Stomach smooth muscle (tissue), 2 donors: ENCODE measurements around the gene TRAF5.

Experiments used
- H3K27ac ChIP-seq: one replicate; pipeline ENCODE4 v1.7.0; 2013; ENCODE audit warnings: mild to moderate bottlenecking, low read length, inconsistent platforms
- H3K27me3 ChIP-seq, 2 donors: one replicate each; pipeline ENCODE4 v1.7.0; 2013; ENCODE audit warnings: low read length in 2 of 2; ENCODE audit not compliant: insufficient read depth in 2 of 2, control insufficient read depth in 1 of 2
- H3K36me3 ChIP-seq, 2 donors: one replicate each; pipeline ENCODE4 v1.7.0; 2013; ENCODE audit warnings: low read length in 2 of 2; ENCODE audit not compliant: control insufficient read depth in 2 of 2, insufficient read depth in 2 of 2
- H3K4me1 ChIP-seq: one replicate; pipeline ENCODE4 v1.7.0; 2013; ENCODE audit warnings: low read length; ENCODE audit not compliant: control insufficient read depth, insufficient read depth
- H3K4me3 ChIP-seq, 2 donors: one replicate each; pipeline ENCODE4 v1.7.0; 2013; ENCODE audit warnings: low read length in 2 of 2
- H3K9ac ChIP-seq, 2 donors: one replicate each; pipeline ENCODE4 v1.7.0; 2013; ENCODE audit warnings: low read length in 2 of 2, mild to moderate bottlenecking in 1 of 2
- H3K9me3 ChIP-seq, 2 donors: one replicate each; pipeline ENCODE4 v1.7.0; 2013; ENCODE audit warnings: low read length in 2 of 2; ENCODE audit not compliant: control insufficient read depth in 2 of 2
- donor health status: healthy.
- donor health status: Pancreatic carcinoma.

Gene TRAF5

DNA sequence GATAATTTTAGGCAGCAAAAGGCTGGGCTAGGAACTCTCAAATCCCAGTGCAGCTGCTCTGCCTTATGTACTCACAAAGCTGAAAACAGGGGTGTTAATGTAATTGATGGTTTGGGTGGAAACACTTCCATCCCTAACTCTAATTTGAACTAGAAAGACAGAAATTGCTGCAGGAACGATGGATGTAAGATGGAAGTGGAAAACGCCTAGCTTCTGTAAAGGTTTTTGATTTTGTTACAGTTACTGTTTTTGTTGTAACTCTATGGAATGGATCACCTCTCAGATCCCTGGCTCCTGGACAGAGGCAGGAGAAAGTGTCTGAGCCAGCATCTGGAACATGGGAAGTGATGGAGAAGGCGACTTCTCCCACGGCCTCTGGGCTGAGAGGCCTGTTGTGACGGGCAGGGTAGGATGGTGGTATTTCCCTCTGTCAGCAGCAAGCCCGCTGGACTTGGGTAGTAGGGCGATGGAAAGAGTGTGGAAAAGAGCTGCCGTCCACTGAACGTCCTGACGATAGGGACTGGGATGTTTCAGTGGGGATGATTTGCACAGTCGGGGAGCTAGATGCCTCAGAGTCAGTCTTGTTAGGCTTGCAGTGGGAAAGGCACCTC, 1.6 kb downstream of the TRAF5 start:
- Histone ChIP-seq H3K4me1 (peaks cover 50% of the 10 kb centered on the region), H3K9ac (peak overlapping the region; percentile 65 to 76), H3K27me3 (no peaks in the 10 kb centered on the region), H3K36me3 (no peaks in the 10 kb centered on the region), H3K27ac (peak overlapping the region; percentile 75), H3K9me3 (no peaks in the 10 kb centered on the region), H3K4me3 (peak overlapping the region; percentile 85 to 86)

DNA sequence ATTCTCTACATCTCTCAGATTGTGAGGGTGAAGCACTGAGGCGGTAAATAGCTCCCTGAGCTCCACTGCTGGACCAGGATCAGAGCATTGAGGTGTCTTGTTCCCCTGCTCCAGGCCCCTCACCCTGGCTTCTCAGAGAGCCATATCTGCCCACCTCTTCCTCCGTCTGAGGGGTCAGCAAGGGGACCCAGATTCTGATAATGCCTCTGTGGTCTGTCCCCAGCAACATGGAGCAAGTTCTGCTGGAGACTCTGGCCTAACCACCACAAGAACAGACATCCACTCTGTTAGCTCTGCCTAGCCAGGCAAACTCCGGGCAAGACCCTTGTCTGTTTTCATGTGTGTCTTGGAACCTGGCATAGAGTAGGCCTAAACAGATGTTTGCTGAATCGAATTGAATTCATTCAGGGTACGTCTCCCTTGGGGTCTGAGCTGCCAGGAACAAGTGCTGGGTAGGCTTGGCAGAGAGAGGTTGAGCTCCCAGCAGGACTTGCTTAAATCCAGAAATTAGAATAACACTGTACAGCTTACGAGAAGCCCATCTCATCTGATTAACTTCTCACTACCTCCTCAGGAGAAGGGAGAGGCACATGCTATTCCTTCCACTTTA, 2.3 kb downstream of the TRAF5 start:
- Histone ChIP-seq H3K9me3 (no peaks in the 10 kb centered on the region), H3K4me1 (peaks cover 50% of the 10 kb centered on the region), H3K4me3 (peak overlapping the region in 1 of 2 donors; percentile 86), H3K27me3 (no peaks in the 10 kb centered on the region), H3K36me3 (no peaks in the 10 kb centered on the region), H3K27ac (no peak overlapping the region), H3K9ac (no peak overlapping the region)

DNA sequence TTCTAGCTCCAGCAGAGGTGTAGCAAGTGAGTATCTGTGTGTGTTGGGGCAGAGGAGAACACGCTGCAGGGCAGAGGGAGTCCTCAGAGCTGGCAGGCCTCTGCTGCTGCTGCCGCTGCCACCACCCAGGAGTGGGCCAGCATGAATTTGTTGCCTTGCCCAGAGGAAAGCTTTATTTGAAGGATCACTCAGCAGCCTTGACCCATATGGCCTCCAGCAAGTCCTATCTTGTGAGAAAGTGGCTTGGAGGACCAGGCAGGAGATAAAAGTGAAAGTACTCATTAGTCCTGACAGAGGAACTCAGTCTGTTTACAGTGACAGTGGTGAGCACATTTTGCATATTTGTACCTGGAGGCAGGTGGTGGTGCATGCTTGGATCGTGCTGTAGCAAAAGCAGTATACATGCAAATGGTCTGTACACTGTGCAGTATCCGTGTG, 3.1 kb downstream of the TRAF5 start:
- Histone ChIP-seq H3K27ac (no peak overlapping the region), H3K4me3 (no peak overlapping the region), H3K36me3 (no peaks in the 10 kb centered on the region), H3K4me1 (peaks cover 50% of the 10 kb centered on the region), H3K27me3 (no peaks in the 10 kb centered on the region), H3K9me3 (no peaks in the 10 kb centered on the region), H3K9ac (no peak overlapping the region)

DNA sequence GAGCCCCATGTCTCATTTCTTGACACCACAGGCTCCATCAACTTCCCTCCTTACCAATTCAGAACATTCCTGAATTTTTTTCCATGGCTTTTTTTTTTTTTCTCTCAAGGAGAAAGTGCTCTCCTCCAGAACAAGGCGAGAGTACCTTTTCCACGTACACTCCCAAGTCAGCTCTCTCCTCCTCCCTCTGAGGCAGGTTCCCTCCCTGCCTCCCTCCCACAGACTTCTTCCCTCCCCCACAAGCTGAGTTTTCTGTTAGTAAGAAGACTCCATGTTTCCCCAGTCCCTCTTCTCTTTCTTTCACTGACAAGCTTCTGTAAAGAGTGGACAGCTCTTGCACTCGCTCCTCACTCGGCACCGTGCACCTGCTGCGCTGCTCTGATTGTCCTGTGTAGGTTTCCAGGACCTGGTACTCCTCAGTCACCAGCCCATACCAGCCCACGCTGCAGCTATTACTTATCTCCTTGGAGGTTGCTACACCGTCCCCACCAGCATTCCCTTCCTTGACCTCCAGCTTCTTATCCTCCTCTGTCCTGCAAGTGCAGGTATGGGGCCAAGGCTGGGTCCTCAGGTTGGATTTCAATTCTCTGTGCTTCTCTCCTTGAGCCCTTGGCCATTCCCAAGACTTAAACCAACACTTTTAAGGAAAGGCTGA, 3.8 kb downstream of the TRAF5 start:
- H3K27ac ChIP-seq: no peak overlapping the region
- no peaks in the 10 kb centered on the region for H3K9me3 ChIP-seq
- H3K4me1 ChIP-seq: peaks cover 50% of the 10 kb centered on the region
- H3K36me3 ChIP-seq: no peaks in the 10 kb centered on the region
- no peak overlapping the region for H3K4me3 ChIP-seq
- no peaks in the 10 kb centered on the region for H3K27me3 ChIP-seq
- no peak overlapping the region for H3K9ac ChIP-seq

DNA sequence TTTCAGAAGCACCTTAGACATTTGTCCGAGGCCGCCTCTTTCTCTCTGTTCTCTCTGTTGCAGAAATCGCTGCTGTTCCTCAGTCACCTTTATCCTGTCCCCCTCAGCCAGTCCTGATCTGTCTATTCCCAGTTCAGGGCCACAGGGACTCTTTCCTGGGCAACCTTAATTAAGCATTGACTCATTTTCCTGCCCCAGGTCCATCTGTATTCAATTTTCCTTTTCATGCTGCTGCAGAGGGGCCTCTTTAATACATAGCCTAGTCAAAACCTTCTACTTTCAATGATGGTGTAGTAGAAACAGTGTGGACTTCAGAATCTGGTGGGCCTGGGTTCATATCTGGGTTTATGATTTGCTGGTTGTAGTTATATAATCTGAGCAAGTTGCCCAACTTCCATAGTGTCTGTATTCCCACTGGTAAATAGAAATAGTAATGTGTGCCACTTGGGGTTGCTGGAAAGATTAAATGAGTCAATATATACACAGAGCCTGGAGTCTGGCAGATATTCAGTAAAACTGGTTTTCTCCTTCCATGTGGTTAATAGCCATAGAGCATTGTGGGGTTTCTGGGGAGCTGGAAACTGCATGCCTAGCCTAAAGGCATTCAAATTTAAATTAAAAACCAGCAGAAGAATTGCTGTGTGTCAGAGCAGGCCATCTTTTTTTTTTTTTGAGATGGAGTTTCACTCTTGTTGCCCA, 4.5 kb downstream of the TRAF5 start:
- Histone ChIP-seq H3K4me1 (peaks cover 51% of the 10 kb centered on the region), H3K27ac (no peak overlapping the region), H3K9ac (no peak overlapping the region), H3K9me3 (no peaks in the 10 kb centered on the region), H3K27me3 (no peaks in the 10 kb centered on the region), H3K4me3 (no peak overlapping the region), H3K36me3 (no peaks in the 10 kb centered on the region)

DNA sequence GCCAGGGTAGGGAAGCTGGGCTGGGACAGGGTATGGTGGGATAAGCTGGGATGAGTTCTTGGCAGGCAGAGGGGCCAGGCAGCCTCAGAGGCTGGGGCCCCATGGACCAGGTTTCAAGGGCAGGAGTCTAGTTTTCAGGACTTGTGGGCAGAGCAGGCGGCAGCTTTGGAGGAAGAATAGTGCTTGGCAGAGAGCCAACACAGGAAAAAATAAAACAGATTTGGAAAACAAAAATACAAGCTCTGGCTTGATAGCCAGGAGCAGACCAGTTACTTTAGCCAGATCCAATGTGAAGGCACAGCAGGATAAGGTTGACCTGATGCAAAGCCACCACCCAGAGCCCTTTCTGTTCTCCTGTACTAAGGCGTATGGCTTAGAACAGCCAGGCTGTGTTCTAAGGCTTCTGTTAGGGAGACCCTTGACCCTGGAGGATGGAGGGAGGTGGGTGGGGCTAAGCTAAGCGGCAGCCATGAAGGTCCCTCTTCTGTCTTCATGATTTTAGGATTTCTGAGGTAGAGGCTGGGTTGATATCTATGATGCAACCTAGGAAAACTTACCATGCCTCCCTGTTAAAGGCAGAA, 5.5 kb downstream of the TRAF5 start:
- Histone ChIP-seq H3K4me3 (no peak overlapping the region), H3K9ac (no peak overlapping the region), H3K9me3 (no peaks in the 10 kb centered on the region), H3K27ac (no peak overlapping the region), H3K4me1 (peaks cover 50% of the 10 kb centered on the region), H3K36me3 (no peaks in the 10 kb centered on the region), H3K27me3 (no peaks in the 10 kb centered on the region)

DNA sequence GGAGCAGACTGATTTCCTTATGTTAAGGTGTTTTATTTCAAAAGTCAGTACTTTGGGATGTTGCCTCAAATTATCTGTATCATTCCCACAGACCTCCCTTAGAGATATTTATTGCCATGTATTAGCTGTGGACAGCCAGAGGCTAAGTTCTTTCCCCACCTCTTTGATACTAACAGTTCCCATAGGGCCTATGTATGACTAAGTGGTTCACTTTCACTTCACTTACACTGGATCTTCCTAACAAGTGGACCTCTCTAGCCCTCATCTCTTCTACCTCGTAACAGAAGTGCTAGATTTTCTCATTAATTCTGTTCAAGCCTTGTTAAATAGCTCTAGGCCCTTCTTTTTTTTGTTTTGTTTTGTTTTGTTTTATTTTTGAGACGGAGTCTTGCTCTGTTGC, 6.2 kb downstream of the TRAF5 start:
- no peak overlapping the region for H3K27ac ChIP-seq
- H3K9me3 ChIP-seq: no peaks in the 10 kb centered on the region
- H3K27me3 ChIP-seq: no peaks in the 10 kb centered on the region
- H3K9ac ChIP-seq: no peak overlapping the region
- H3K36me3 ChIP-seq: no peaks in the 10 kb centered on the region
- peaks cover 50% of the 10 kb centered on the region for H3K4me1 ChIP-seq
- H3K4me3 ChIP-seq: no peak overlapping the region

DNA sequence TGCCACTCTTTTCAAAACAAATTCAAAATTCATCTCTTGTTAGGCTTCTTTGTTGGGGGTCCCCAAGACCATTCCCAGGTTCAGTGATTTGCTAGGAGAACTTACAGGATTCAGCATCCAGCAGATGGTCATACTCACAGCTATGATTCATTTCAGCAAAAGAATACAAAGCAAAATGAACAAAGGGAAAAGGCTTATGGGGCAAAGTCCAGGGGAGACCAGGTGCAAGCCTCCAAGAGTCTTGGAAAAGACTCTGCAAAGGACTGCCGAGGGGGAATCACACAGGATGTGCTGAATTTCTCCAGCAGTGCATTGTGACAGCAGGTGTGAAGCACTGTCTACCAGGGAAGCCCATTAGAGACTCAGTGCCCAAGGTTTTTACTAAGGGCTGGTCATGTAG, 7.3 kb downstream of the TRAF5 start:
- Histone ChIP-seq H3K36me3 (no peaks in the 10 kb centered on the region), H3K27me3 (no peaks in the 10 kb centered on the region), H3K27ac (no peak overlapping the region), H3K4me3 (no peak overlapping the region), H3K4me1 (peaks cover 40% of the 10 kb centered on the region), H3K9me3 (no peaks in the 10 kb centered on the region), H3K9ac (no peak overlapping the region)

DNA sequence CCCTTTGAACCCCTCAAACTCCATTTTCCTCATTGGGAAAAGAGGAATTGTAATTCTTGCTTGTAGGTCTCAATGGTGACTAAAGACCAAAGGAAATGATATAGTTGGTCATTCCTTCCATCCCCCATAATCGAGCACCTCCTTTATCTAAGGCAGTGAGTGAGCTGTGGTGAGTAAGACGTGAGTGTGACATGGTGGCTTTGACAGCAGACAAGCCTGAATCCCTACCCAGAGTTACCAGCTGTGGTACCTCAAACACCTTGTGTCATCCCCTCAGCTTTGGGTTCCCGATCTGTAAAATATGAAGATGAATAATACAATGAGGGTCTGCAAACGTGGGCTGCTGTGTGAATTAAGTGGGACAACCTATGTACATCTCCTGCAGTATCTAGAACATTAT, 8.4 kb downstream of the TRAF5 start:
- H3K4me1 ChIP-seq: peaks cover 31% of the 10 kb centered on the region
- no peak overlapping the region for H3K4me3 ChIP-seq
- H3K27ac ChIP-seq: no peak overlapping the region
- no peaks in the 10 kb centered on the region for H3K9me3 ChIP-seq
- peaks cover 0 to 2% of the 10 kb centered on the region in 2 donors for H3K36me3 ChIP-seq
- H3K27me3 ChIP-seq: no peaks in the 10 kb centered on the region
- H3K9ac ChIP-seq: no peak overlapping the region

DNA sequence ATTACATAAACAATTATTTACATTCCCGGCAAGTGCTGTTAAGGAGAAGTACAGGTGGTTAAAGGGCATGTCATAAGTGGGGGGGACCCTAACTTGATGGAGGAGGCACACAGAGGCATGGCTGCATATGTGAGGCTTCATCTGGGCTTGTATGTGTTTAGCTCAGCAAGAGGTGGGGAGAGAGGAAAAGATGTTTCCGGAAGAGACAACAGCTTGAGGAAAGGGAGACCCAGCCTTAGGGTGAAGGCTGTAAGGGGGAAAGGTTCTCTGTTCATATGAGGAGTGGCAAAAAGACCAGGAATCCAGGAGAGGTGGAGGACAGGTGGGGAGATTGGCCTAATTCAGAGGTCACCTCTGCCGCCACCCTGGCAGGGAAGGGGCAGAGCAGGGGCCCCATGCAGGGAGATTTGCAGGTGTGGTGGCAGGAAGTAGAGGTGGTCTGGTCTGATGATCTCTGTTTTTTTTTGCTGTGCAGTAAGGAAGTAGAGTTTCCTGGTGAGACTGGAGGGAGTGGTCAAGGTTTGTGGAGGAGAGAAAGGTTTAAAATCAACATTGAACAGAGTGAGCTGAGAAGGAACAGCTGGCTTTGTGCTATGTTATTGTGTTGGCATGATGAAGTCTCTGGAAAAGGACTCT, 9.0 kb downstream of the TRAF5 start:
- H3K4me1 ChIP-seq: peaks cover 27% of the 10 kb centered on the region
- H3K27ac ChIP-seq: no peak overlapping the region
- H3K27me3 ChIP-seq: no peaks in the 10 kb centered on the region
- H3K36me3 ChIP-seq: peaks cover 0 to 2% of the 10 kb centered on the region in 2 donors
- no peak overlapping the region for H3K4me3 ChIP-seq
- no peak overlapping the region for H3K9ac ChIP-seq
- no peaks in the 10 kb centered on the region for H3K9me3 ChIP-seq
